Neural progenitor cell (in vitro differentiated cells): ENCODE measurements around the gene PSMC1. TPM values are rescaled to one million over a fixed set of nuclear protein-coding genes. Genes with fewer than 3 reads are reported as not detected.

ENCODE experiments used
- DNase-seq: peaks from one replicate; pipeline ENCODE4 v3.0.0-alpha.2; 2016; ENCODE audit warnings: low spot score
- H2AFZ ChIP-seq: fragments of 200-600 bp; sonication (generic); replicated peaks from 2 replicates; pipeline ENCODE4 v1.6.1; 2016; ENCODE audit warnings: antibody characterized with exemption
- H3F3A ChIP-seq: fragments of 200-600 bp; sonication (generic); 2 replicates; pipeline ENCODE4 v1.6.1; 2016; ENCODE audit warnings: antibody characterized with exemption, low read depth
- H3K27ac ChIP-seq: fragments of 200-600 bp; sonication (generic); 2 replicates; pipeline ENCODE4 v1.5.1; 2016; ENCODE audit warnings: mild to moderate bottlenecking
- H3K27me3 ChIP-seq: fragments of 200-600 bp; sonication (generic); 2 replicates; pipeline ENCODE4 v1.6.1; 2016; ENCODE audit warnings: mild to moderate bottlenecking, moderate library complexity
- H3K36me3 ChIP-seq: fragments of 200-600 bp; sonication (generic); 2 replicates; pipeline ENCODE4 v1.5.1; 2016
- H3K4me1 ChIP-seq: fragments of 200-600 bp; sonication (generic); 2 replicates; pipeline ENCODE4 v1.6.1; 2016; ENCODE audit warnings: mixed run types
- H3K4me2 ChIP-seq: fragments of 200-600 bp; sonication (generic); 2 replicates; pipeline ENCODE4 v1.6.1; 2016
- H3K4me3 ChIP-seq: fragments of 200-600 bp; sonication (generic); 2 replicates; pipeline ENCODE4 v1.5.1; 2016
- H3K79me2 ChIP-seq: fragments of 200-600 bp; sonication (generic); 2 replicates; pipeline ENCODE4 v1.6.1; 2016; ENCODE audit warnings: low read depth
- H3K9ac ChIP-seq: fragments of 200-600 bp; sonication (generic); 2 replicates; pipeline ENCODE4 v1.6.1; 2016
- H3K9me3 ChIP-seq: fragments of 200-600 bp; sonication (generic); 2 replicates; pipeline ENCODE4 v1.5.1; 2016; ENCODE audit warnings: low read depth
- H4K20me1 ChIP-seq: fragments of 200-600 bp; sonication (generic); 2 replicates; pipeline ENCODE4 v1.6.1; 2016; ENCODE audit warnings: low read depth
- H3K27ac Mint-ChIP-seq: 3 replicates; pipeline ENCODE4 v1.8.0; 2021; ENCODE audit warnings: mixed read lengths
- H3K27me3 Mint-ChIP-seq: 2 replicates; pipeline ENCODE4 v1.8.0; 2022; ENCODE audit warnings: low read depth, mild to moderate bottlenecking, inconsistent platforms, moderate library complexity, mixed read lengths; ENCODE audit not compliant: insufficient read depth
- H3K36me3 Mint-ChIP-seq: 3 replicates; pipeline ENCODE4 v1.8.0; 2021; ENCODE audit warnings: mixed read lengths
- H3K4me1 Mint-ChIP-seq: 3 replicates; pipeline ENCODE4 v1.8.0; 2021; ENCODE audit warnings: mixed read lengths
- H3K4me3 Mint-ChIP-seq: 3 replicates; pipeline ENCODE4 v1.8.0; 2021; ENCODE audit warnings: mild to moderate bottlenecking, moderate library complexity, mixed read lengths
- H3K9me3 Mint-ChIP-seq: 3 replicates; pipeline ENCODE4 v1.8.0; 2020; ENCODE audit warnings: mixed read lengths
- EZH2 ChIP-seq: fragments of 200-600 bp; sonication (generic); IDR thresholded peaks from 2 replicates; pipeline ENCODE4 v1.6.1; 2017; ENCODE audit warnings: antibody characterized with exemption, mild to moderate bottlenecking, moderate library complexity
- EZH2phosphoT487 ChIP-seq: fragments of 200-600 bp; sonication (generic); IDR thresholded peaks from 2 replicates; pipeline ENCODE4 v1.6.1; 2017; ENCODE audit warnings: antibody characterized with exemption
- total RNA-seq: library from RNA; depleted of rRNA; stranded (reverse); fragments of >200 nt; gene quantifications from 2 replicates; pipeline ENCODE4 v1.2.3, GENCODE V29; 2015; ENCODE audit warnings: low replicate concordance
- TF ChIP-seq, protein P1 (sequence below): fragments of 200-600 bp; sonication (generic); IDR thresholded peaks from 2 replicates; pipeline ENCODE4 v1.5.1; 2017; ENCODE audit warnings: antibody characterized with exemption, mild to moderate bottlenecking

Gene PSMC1
- total RNA-seq, 1 donor from 2014 or later = 233 TPM

DNA sequence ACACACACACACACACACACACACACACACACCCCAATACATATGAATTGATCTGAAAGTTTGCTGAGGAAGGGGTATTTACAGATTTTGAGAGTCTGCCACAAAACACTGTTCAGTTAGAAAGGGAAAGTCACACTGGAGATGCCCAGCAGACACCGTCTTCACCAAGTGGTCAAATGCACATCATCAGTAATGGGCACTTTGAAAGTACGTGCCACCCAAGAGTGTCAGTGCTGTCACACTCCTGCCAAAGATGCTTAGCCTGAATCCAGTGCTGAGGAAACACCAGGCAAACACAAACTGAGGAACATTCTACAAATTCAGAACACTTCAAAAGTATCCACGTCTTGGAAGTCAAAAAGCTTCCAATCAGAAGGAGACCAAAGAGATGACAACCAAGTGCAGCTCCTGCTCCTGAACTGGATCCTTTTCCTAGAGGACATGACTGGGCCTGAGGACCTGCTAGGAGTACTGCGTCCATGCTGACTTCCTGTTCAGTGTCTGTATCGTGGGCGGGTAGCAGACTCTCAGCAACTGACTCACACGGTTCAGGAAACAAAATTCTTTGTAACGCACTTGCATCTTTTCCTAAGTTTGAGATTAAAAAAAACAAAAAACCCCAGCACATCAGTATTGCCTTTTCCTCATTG lies 18.6 kb downstream of the PSMC1 start:
- Mint-ChIP-seq H3K9me3 (no peaks in the 10 kb centered on the region), H3K27ac (peak overlapping the region; percentile 30), H3K36me3 (peaks cover 16% of the 10 kb centered on the region), H3K4me3 (no peak overlapping the region), H3K27me3 (peaks cover 5% of the 10 kb centered on the region), H3K4me1 (no peaks in the 10 kb centered on the region)
- no peaks in the 10 kb centered on the region for H4K20me1 ChIP-seq
- H3K4me1 ChIP-seq = no peaks in the 10 kb centered on the region
- no peaks in the 10 kb centered on the region for H3K9me3 ChIP-seq
- no peak overlapping the region for H3K9ac ChIP-seq
- no peaks in the 10 kb centered on the region for H3K27me3 ChIP-seq
- no peak overlapping the region for H3K4me3 ChIP-seq
- H3F3A ChIP-seq = no peaks in the 10 kb centered on the region
- no peak overlapping the region for H2AFZ ChIP-seq
- H3K36me3 ChIP-seq = peaks cover 4% of the 10 kb centered on the region
- no peak overlapping the region for H3K27ac ChIP-seq
- TF ChIP-seq EZH2phosphoT487 = no peak
- no peak for TF ChIP-seq EZH2
- TF ChIP-seq, protein P1, sequence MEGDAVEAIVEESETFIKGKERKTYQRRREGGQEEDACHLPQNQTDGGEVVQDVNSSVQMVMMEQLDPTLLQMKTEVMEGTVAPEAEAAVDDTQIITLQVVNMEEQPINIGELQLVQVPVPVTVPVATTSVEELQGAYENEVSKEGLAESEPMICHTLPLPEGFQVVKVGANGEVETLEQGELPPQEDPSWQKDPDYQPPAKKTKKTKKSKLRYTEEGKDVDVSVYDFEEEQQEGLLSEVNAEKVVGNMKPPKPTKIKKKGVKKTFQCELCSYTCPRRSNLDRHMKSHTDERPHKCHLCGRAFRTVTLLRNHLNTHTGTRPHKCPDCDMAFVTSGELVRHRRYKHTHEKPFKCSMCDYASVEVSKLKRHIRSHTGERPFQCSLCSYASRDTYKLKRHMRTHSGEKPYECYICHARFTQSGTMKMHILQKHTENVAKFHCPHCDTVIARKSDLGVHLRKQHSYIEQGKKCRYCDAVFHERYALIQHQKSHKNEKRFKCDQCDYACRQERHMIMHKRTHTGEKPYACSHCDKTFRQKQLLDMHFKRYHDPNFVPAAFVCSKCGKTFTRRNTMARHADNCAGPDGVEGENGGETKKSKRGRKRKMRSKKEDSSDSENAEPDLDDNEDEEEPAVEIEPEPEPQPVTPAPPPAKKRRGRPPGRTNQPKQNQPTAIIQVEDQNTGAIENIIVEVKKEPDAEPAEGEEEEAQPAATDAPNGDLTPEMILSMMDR = no peak
- H3K79me2 ChIP-seq = no peaks in the 10 kb centered on the region
- H3K4me2 ChIP-seq = no peak overlapping the region
- no peak for DNase-seq

DNA sequence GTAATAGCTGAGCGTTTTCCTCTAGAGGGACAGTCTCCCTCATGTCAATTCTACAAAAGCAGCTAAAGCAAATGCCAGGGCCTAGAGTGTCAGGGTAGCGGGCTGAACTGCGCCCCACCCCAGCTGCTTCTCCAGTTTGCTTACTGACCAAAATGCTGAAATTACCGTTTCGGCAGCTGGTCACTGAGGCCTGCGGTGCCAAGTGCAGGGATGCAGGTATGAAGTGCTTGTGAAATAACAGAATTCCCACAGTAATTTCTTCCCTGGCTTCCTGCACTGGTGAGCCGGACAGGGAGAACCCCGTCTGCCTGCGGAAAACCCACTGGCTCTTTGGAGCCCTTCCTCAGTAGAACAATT lies 19.1 kb downstream of the PSMC1 start:
- H3K9me3 ChIP-seq = no peaks in the 10 kb centered on the region
- TF ChIP-seq, protein P1 = no peak
- TF ChIP-seq EZH2phosphoT487 (no peak), EZH2 (no peak)
- peaks cover 4% of the 10 kb centered on the region for H3K36me3 ChIP-seq
- no peaks in the 10 kb centered on the region for H3F3A ChIP-seq
- H3K4me2 ChIP-seq = no peak overlapping the region
- Mint-ChIP-seq H3K27me3 (peaks cover 5% of the 10 kb centered on the region), H3K4me3 (no peak overlapping the region), H3K9me3 (no peaks in the 10 kb centered on the region), H3K27ac (no peak overlapping the region), H3K36me3 (peaks cover 13% of the 10 kb centered on the region), H3K4me1 (no peaks in the 10 kb centered on the region)
- no peak overlapping the region for H3K9ac ChIP-seq
- H3K27me3 ChIP-seq = no peaks in the 10 kb centered on the region
- H3K79me2 ChIP-seq = no peaks in the 10 kb centered on the region
- H3K27ac ChIP-seq = no peak overlapping the region
- no peak for DNase-seq
- H3K4me3 ChIP-seq = no peak overlapping the region
- H3K4me1 ChIP-seq = no peaks in the 10 kb centered on the region
- no peaks in the 10 kb centered on the region for H4K20me1 ChIP-seq
- H2AFZ ChIP-seq = no peak overlapping the region

DNA sequence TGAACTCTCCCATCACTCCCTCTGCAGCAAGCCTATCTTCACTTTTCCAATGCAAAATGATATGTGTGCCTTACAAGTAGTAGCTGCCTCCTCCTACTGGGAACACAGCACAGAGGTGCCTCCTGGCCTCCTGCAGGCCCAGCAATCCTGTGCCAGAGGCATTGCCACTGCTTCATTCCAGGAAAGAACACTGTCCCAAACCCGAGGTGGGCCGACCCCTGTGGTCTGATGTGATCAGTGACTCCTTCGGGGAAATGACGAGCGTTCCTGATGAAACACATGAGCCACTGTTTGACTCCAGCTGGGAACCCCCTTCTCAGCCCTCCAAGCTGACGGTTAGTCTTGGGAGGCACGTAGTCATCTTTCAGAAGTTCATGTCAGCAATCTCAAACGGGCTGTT lies 19.5 kb downstream of the PSMC1 start:
- Histone ChIP-seq H3K9me3 (no peaks in the 10 kb centered on the region), H3K4me2 (no peak overlapping the region), H2AFZ (no peak overlapping the region), H4K20me1 (no peaks in the 10 kb centered on the region), H3F3A (no peaks in the 10 kb centered on the region), H3K27ac (no peak overlapping the region), H3K9ac (no peak overlapping the region), H3K79me2 (no peaks in the 10 kb centered on the region), H3K4me3 (no peak overlapping the region), H3K27me3 (no peaks in the 10 kb centered on the region), H3K4me1 (no peaks in the 10 kb centered on the region), H3K36me3 (peaks cover 3% of the 10 kb centered on the region)
- peaks cover 13% of the 10 kb centered on the region for H3K36me3 Mint-ChIP-seq
- H3K4me1 Mint-ChIP-seq = no peaks in the 10 kb centered on the region
- no peak overlapping the region for H3K27ac Mint-ChIP-seq
- no peak for TF ChIP-seq EZH2
- no peak for TF ChIP-seq EZH2phosphoT487
- TF ChIP-seq, protein P1 = no peak
- peaks cover 5% of the 10 kb centered on the region for H3K27me3 Mint-ChIP-seq
- no peak for DNase-seq
- H3K4me3 Mint-ChIP-seq = no peak overlapping the region
- H3K9me3 Mint-ChIP-seq = no peaks in the 10 kb centered on the region
